ENCODE measurements around the gene SNAI3.

The SNAI3 gene

GRCh38 chr16:88646345-88647034 lies 39.8 kb downstream of the SNAI3 start:
- H3K9me3 ChIP-seq: no peaks in the 10 kb centered on the region
- TF ChIP-seq CTCF (IDR thresholded peaks at IDR 0.05; ENCODE audit: low read depth, low read length): no peak
- peaks cover 3% of the 10 kb centered on the region; the same call in 1 of the 2 replicates for H3K4me1 ChIP-seq
- no peaks in the 10 kb centered on the region for H3K36me3 ChIP-seq
- no peak overlapping the region for H3K4me3 ChIP-seq (ENCODE audit: low read depth, low read length)
- no peak for DNase-seq
- H3K27me3 ChIP-seq: no peaks in the 10 kb centered on the region

- peaks cover 3% of the 10 kb centered on the region; the same call in 1 of the 2 replicates for H3K4me1 ChIP-seq
- peaks cover 3% of the 10 kb centered on the region for H3K27me3 ChIP-seq
- DNase-seq: no peak
- H3K36me3 ChIP-seq: no peaks in the 10 kb centered on the region
- no peak overlapping the region for H3K4me3 ChIP-seq (ENCODE audit: low read depth, low read length)
- no peak for TF ChIP-seq CTCF (IDR thresholded peaks at IDR 0.05; ENCODE audit: low read depth, low read length)
- H3K9me3 ChIP-seq: no peaks in the 10 kb centered on the region
Observed at GRCh38 chr16:88645941-88646340, 40.4 kb downstream of the SNAI3 start.

GRCh38 chr16:88645455-88645854 lies 40.9 kb downstream of the SNAI3 start:
- Histone ChIP-seq H3K4me3 (ENCODE audit: low read depth, low read length) (no peak overlapping the region), H3K36me3 (no peaks in the 10 kb centered on the region), H3K4me1 (peaks cover 3% of the 10 kb centered on the region; the same call in 1 of the 2 replicates), H3K27me3 (peaks cover 8% of the 10 kb centered on the region), H3K9me3 (no peaks in the 10 kb centered on the region)
- no peak for TF ChIP-seq CTCF (IDR thresholded peaks at IDR 0.05; ENCODE audit: low read depth, low read length)
- no peak for DNase-seq

GRCh38 chr16:88643644-88643932 lies 42.7 kb downstream of the SNAI3 start:
- Histone ChIP-seq H3K4me3 (ENCODE audit: low read depth, low read length) (no peak overlapping the region), H3K36me3 (no peaks in the 10 kb centered on the region), H3K9me3 (no peaks in the 10 kb centered on the region), H3K4me1 (no peaks in the 10 kb centered on the region), H3K27me3 (peaks cover 26% of the 10 kb centered on the region)
- no peak for DNase-seq
- TF ChIP-seq CTCF (IDR thresholded peaks at IDR 0.05; ENCODE audit: low read depth, low read length): no peak

GRCh38 chr16:88642881-88643643 lies 43.2 kb downstream of the SNAI3 start:
- Histone ChIP-seq H3K4me3 (ENCODE audit: low read depth, low read length) (no peak overlapping the region), H3K4me1 (no peaks in the 10 kb centered on the region), H3K9me3 (no peaks in the 10 kb centered on the region), H3K36me3 (no peaks in the 10 kb centered on the region), H3K27me3 (peaks cover 26% of the 10 kb centered on the region)
- no peak for TF ChIP-seq CTCF (IDR thresholded peaks at IDR 0.05; ENCODE audit: low read depth, low read length)
- DNase-seq: no peak

Measured in BE2C (cell line).